Measurements from ENCODE around the gene REPS1.

The REPS1 gene

DNA sequence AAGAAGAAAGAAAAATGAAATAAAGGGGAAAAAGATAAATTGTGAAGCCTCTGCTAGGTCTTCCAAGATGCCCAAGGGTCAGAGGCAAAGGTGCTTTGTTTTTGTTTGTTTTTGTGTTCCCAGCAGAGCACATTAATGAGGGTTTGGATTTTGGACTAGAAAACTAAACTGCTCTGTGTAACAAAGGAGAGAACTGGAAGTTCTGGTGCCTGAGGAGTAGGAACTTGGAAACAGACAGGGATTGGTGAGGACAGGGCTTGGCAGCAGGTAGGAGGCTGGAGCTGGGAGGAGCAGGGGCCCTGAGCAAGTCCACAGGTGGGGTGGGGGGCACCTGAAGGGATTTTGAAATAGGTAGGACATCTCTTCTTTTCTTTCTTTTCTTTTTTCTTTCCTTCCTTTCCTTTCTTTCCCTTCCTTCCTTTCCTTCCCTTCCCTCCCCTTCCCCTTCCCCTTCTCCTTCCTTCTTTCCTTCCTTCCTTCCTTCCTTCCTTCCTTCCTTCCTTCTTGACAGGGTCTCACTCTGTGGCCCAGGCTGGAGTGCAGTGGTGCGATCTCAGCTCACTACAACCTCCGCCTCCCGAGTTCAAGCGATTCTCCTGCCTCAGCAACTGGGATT is 25.2 kb upstream of the REPS1 start:
- Histone ChIP-seq H3K9me3 (ENCODE audit: control insufficient read depth, insufficient read depth, low read length) (no peaks in the 10 kb centered on the region), H3K27me3 (ENCODE audit: control insufficient read depth, low read length) (0 out of 2 replicates have a peak, but pooled peaks cover 2% of the 10 kb centered on the region), H3K4me2 (ENCODE audit: low read length) (no peak overlapping the region), H3K4me1 (ENCODE audit: control insufficient read depth, low read length) (peaks cover 17% of the 10 kb centered on the region), H3K9me2 (replicated peaks; ENCODE audit: control insufficient read depth, low read length) (no peaks in the 10 kb centered on the region), H3K36me3 (ENCODE audit: control insufficient read depth, low read length) (no peaks in the 10 kb centered on the region), H4K20me1 (ENCODE audit: control insufficient read depth, insufficient read depth, low read depth, low read length) (no peaks in the 10 kb centered on the region), H3K79me2 (ENCODE audit: control insufficient read depth, low read length) (no peaks in the 10 kb centered on the region), H3K27ac (ENCODE audit: low read depth, low read length) (no peak overlapping the region), H3F3A (ENCODE audit: control insufficient read depth, insufficient read depth) (no peaks in the 10 kb centered on the region), H3K4me3 (ENCODE audit: low read length) (no peak overlapping the region)
- TF ChIP-seq, protein P1, sequence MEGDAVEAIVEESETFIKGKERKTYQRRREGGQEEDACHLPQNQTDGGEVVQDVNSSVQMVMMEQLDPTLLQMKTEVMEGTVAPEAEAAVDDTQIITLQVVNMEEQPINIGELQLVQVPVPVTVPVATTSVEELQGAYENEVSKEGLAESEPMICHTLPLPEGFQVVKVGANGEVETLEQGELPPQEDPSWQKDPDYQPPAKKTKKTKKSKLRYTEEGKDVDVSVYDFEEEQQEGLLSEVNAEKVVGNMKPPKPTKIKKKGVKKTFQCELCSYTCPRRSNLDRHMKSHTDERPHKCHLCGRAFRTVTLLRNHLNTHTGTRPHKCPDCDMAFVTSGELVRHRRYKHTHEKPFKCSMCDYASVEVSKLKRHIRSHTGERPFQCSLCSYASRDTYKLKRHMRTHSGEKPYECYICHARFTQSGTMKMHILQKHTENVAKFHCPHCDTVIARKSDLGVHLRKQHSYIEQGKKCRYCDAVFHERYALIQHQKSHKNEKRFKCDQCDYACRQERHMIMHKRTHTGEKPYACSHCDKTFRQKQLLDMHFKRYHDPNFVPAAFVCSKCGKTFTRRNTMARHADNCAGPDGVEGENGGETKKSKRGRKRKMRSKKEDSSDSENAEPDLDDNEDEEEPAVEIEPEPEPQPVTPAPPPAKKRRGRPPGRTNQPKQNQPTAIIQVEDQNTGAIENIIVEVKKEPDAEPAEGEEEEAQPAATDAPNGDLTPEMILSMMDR (IDR thresholded peaks at IDR 0.05; ENCODE audit: low read depth, low read length, poor library complexity, severe bottlenecking) = no peak
- no peak for TF ChIP-seq EZH2phosphoT487 (IDR thresholded peaks at IDR 0.05; ENCODE audit: borderline replicate concordance, low read length)

DNA sequence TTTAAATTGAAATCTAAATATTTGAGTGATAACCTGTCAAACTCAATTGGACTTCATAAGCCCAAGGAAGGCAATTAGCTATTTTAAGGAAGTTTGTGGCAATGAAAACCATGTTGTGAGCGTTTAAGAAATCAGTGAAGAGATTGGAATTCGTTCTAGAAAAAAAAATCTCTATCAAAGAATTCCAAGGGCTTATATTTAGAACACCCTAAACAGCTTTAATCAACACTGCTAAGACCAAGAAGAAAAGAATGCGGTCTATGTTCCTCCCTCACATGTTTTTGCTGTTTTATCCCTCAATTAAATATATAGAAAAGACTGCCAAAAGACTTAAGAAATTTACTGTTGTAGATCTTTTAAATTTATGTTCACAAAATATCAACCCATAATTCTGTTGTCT is 23.9 kb upstream of the REPS1 start:
- no peak overlapping the region for H3K4me2 ChIP-seq (ENCODE audit: low read length)

DNA sequence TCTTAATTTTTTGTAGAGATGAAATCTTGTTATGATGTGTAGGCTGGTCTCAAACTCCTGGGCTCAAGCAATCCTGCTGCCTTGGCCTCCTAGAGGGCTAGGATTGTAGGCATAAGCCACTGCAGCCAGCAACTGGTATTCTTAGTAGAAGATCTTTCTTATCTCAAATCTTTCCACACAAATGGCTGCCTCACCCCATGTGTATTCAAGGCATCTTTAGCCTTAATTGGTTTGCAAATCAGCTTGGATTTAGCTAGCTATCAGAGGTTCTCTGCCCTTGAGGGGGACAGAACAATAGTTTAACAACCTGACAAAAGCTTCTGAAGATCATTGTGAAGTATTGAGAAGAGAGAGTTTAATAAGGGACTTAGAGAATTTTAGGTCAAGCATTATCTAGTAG is 22.6 kb upstream of the REPS1 start:
- Histone ChIP-seq H3K4me3 (ENCODE audit: low read length) (no peak overlapping the region), H3F3A (ENCODE audit: control insufficient read depth, insufficient read depth) (no peaks in the 10 kb centered on the region), H3K9me2 (replicated peaks; ENCODE audit: control insufficient read depth, low read length) (no peaks in the 10 kb centered on the region), H3K9me3 (ENCODE audit: control insufficient read depth, insufficient read depth, low read length) (no peaks in the 10 kb centered on the region), H3K4me1 (ENCODE audit: control insufficient read depth, low read length) (no peaks in the 10 kb centered on the region), H3K27me3 (ENCODE audit: control insufficient read depth, low read length) (0 out of 2 replicates have a peak, but pooled peaks cover 2% of the 10 kb centered on the region), H4K20me1 (ENCODE audit: control insufficient read depth, insufficient read depth, low read depth, low read length) (no peaks in the 10 kb centered on the region), H3K79me2 (ENCODE audit: control insufficient read depth, low read length) (no peaks in the 10 kb centered on the region), H3K36me3 (ENCODE audit: control insufficient read depth, low read length) (no peaks in the 10 kb centered on the region), H3K27ac (ENCODE audit: low read depth, low read length) (no peak overlapping the region), H3K4me2 (ENCODE audit: low read length) (no peak overlapping the region)
- TF ChIP-seq, protein P1 (IDR thresholded peaks at IDR 0.05; ENCODE audit: low read depth, low read length, poor library complexity, severe bottlenecking) = no peak
- no peak for TF ChIP-seq EZH2phosphoT487 (IDR thresholded peaks at IDR 0.05; ENCODE audit: borderline replicate concordance, low read length)

More for the DNA sequence above, 23.9 kb upstream of the REPS1 start:
- H3K79me2 ChIP-seq (ENCODE audit: control insufficient read depth, low read length) = no peaks in the 10 kb centered on the region
- no peaks in the 10 kb centered on the region for H3K9me2 ChIP-seq (replicated peaks; ENCODE audit: control insufficient read depth, low read length)
- H3K4me3 ChIP-seq (ENCODE audit: low read length) = no peak overlapping the region
- no peaks in the 10 kb centered on the region for H3K36me3 ChIP-seq (ENCODE audit: control insufficient read depth, low read length)
- H4K20me1 ChIP-seq (ENCODE audit: control insufficient read depth, insufficient read depth, low read depth, low read length) = no peaks in the 10 kb centered on the region
- no peaks in the 10 kb centered on the region for H3F3A ChIP-seq (ENCODE audit: control insufficient read depth, insufficient read depth)
- H3K27me3 ChIP-seq (ENCODE audit: control insufficient read depth, low read length) = 0 out of 2 replicates have a peak, but pooled peaks cover 2% of the 10 kb centered on the region
- no peaks in the 10 kb centered on the region for H3K9me3 ChIP-seq (ENCODE audit: control insufficient read depth, insufficient read depth, low read length)
- peaks cover 12% of the 10 kb centered on the region for H3K4me1 ChIP-seq (ENCODE audit: control insufficient read depth, low read length)
- no peak overlapping the region for H3K27ac ChIP-seq (ENCODE audit: low read depth, low read length)
- TF ChIP-seq EZH2phosphoT487 (IDR thresholded peaks at IDR 0.05; ENCODE audit: borderline replicate concordance, low read length) = no peak
- TF ChIP-seq, protein P1 (IDR thresholded peaks at IDR 0.05; ENCODE audit: low read depth, low read length, poor library complexity, severe bottlenecking) = no peak

Measured in DOHH2 (cell line).